Fibroblast of skin of back (primary cell): Measurements from ENCODE around the gene CTU2. TPM values are rescaled to one million over a fixed set of nuclear protein-coding genes. Genes with fewer than 3 reads are reported as not detected.
"Not testable (repeated sequence)": the region's sequence is repeated elsewhere in the genome, so short reads cannot be mapped to it uniquely, and the experiment has no call there.

Experiments
- DNase-seq: peaks from one replicate; pipeline ENCODE4 v3.0.0-alpha.2; 2013
- polyA plus RNA-seq, 2 experiments: library from polyadenylated mRNA; unstranded; fragments of 120-200 nt; gene quantifications; one replicate each; pipeline ENCODE4 v1.2.1, GENCODE V29; 2013; ENCODE audit not compliant: insufficient read length in 2 of 2

Gene CTU2
- polyA plus RNA-seq (2013, experiment 1 of 2; ENCODE audit: insufficient read length): 20.8 TPM
- polyA plus RNA-seq (2013, experiment 2 of 2; ENCODE audit: insufficient read length): 16.8 TPM

GRCh38 chr16:88706229-88706964 lies at the start of gene CTU2, which contains the start of gene RNF166:
TSS of gene CTU2 (plus strand) at chr16:88706503. CDS start at chr16:88706531, 28 bp downstream.
TSS of gene RNF166 (minus strand) at chr16:88706408. CDS start at chr16:88706325, 83 bp downstream.
- DNase-seq: peak; percentile 86

GRCh38 chr16:88657371-88657770 lies 48.9 kb upstream of the CTU2 start:
- DNase-seq: no peak

GRCh38 chr16:88658714-88659113 lies 47.6 kb upstream of the CTU2 start:
- no peak for DNase-seq

- DNase-seq: no peak
Measured at GRCh38 chr16:88659160-88659559, 47.1 kb upstream of the CTU2 start.

GRCh38 chr16:88661468-88661867 lies 44.8 kb upstream of the CTU2 start:
- DNase-seq: no peak

- no peak for DNase-seq
Measured at GRCh38 chr16:88662222-88662842, 44.0 kb upstream of the CTU2 start.

GRCh38 chr16:88662843-88663606 lies 43.3 kb upstream of the CTU2 start, which contains the start of gene MVD:
TSS of gene MVD (minus strand) at chr16:88663091. CDS start at chr16:88663080, 11 bp downstream.
- peak; percentile 98 for DNase-seq

- DNase-seq: no peak
Measured at GRCh38 chr16:88665148-88665547, 41.2 kb upstream of the CTU2 start.

GRCh38 chr16:88665570-88665969 lies 40.7 kb upstream of the CTU2 start:
- no peak for DNase-seq

GRCh38 chr16:88667461-88667860 lies 38.8 kb upstream of the CTU2 start:
- DNase-seq: no peak

- DNase-seq: not testable (repeated sequence)
Measured at GRCh38 chr16:88669493-88669892, 36.8 kb upstream of the CTU2 start.

GRCh38 chr16:88669980-88670379 lies 36.3 kb upstream of the CTU2 start:
- DNase-seq: peak; percentile 49

- DNase-seq: no peak
Measured at GRCh38 chr16:88671806-88672205, 34.5 kb upstream of the CTU2 start.

GRCh38 chr16:88672776-88673175 lies 33.5 kb upstream of the CTU2 start:
- DNase-seq: no peak

- DNase-seq: no peak
Measured at GRCh38 chr16:88673716-88674379, 32.5 kb upstream of the CTU2 start.

GRCh38 chr16:88676502-88677242 lies 29.6 kb upstream of the CTU2 start:
- DNase-seq: no peak

- DNase-seq: no peak
Measured at GRCh38 chr16:88677721-88678120, 28.6 kb upstream of the CTU2 start.

GRCh38 chr16:88678224-88678979 lies 27.9 kb upstream of the CTU2 start:
- DNase-seq: no peak

GRCh38 chr16:88680554-88681083 lies 25.7 kb upstream of the CTU2 start:
- no peak for DNase-seq

GRCh38 chr16:88681084-88681680 lies 25.1 kb upstream of the CTU2 start:
- DNase-seq: no peak
